Duodenal mucosa (tissue), 2 donors: ENCODE results near the gene INO80C.
A peak's percentile ranks its signal among the peaks of the same experiment; 100 is the strongest.

ENCODE experiments used
- H3K27ac ChIP-seq: one replicate; pipeline ENCODE4 v1.7.0; 2013; ENCODE audit warnings: low read depth, low read length
- H3K27me3 ChIP-seq, 2 donors: one replicate each; pipeline ENCODE4 v1.7.0; 2013; ENCODE audit warnings: low read length in 2 of 2, control low read depth in 1 of 2; ENCODE audit not compliant: insufficient read depth in 2 of 2, control insufficient read depth in 1 of 2
- H3K36me3 ChIP-seq, 2 donors: one replicate each; pipeline ENCODE4 v1.7.0; 2013; ENCODE audit warnings: low read length in 2 of 2, control low read depth in 1 of 2; ENCODE audit not compliant: insufficient read depth in 2 of 2, control insufficient read depth in 1 of 2
- H3K4me1 ChIP-seq, 2 donors: one replicate each; pipeline ENCODE4 v1.7.0; 2013; ENCODE audit warnings: low read length in 2 of 2, control low read depth in 1 of 2; ENCODE audit not compliant: insufficient read depth in 2 of 2, control insufficient read depth in 1 of 2
- H3K4me3 ChIP-seq, 2 donors: one replicate each; pipeline ENCODE4 v1.7.0; 2013; ENCODE audit warnings: low read length in 2 of 2, low read depth in 1 of 2
- H3K9ac ChIP-seq, 2 donors: one replicate each; pipeline ENCODE4 v1.7.0; 2013; ENCODE audit warnings: low read length in 2 of 2, low read depth in 1 of 2
- H3K9me3 ChIP-seq, 2 donors: one replicate each; pipeline ENCODE4 v1.7.0; 2013; ENCODE audit warnings: low read length in 2 of 2, control low read depth in 1 of 2; ENCODE audit not compliant: control insufficient read depth in 1 of 2

The INO80C gene, protein sequence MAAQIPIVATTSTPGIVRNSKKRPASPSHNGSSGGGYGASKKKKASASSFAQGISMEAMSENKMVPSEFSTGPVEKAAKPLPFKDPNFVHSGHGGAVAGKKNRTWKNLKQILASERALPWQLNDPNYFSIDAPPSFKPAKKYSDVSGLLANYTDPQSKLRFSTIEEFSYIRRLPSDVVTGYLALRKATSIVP

DNA sequence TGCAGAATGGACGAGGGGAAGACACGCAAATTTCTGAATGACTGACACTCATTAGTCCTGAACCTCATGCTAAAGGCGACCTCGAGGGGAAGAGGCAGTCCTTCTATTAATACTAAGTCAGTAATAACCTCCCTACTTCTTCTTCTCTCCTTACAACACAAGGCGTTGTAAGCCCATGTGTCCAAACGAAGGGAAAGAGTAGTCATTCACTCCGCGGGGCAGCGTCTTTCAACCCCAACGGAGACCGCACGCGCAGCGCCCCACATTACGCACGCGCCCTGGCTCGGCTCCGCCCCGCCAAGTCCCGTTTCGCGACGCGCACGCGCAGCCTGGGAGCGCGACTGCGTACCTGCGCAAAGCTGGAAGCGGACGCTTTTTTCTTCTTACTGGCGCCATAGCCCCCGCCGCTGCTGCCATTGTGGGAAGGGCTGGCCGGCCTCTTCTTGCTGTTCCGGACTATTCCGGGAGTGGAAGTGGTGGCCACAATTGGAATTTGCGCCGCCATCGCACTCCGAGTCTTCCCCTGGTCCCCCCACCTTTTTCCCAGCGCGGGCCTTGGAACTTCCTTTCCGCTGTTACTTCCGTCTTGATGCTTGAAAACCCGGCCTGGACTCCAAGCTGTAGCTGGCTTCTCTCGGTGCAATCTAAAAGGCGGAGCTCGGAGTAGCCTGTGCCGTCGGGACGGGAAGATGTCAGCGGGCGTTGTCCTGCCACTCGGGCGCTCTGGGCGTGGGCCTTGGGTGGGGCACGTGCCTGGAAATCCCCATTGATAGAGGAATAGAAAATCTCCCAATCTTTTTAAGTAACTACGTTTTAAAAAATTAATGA is at the start of gene INO80C:
Gene INO80C, minus strand, starts transcription at position 591 of the 828 bp plus-strand sequence. Its CDS starts 86 bp downstream, at position 505.
- Histone ChIP-seq H3K4me3 (peak within 1 kb of the TSS; percentile 77 to 86), H3K36me3 (no peaks in the 10 kb centered on the region), H3K9ac (peak within 1 kb of the TSS; percentile 85 to 88), H3K27ac (peak within 1 kb of the TSS; percentile 96), H3K27me3 (no peaks in the 10 kb centered on the region), H3K4me1 (peaks cover 16 to 32% of the 10 kb centered on the region in 2 donors), H3K9me3 (no peaks in the 10 kb centered on the region)

DNA sequence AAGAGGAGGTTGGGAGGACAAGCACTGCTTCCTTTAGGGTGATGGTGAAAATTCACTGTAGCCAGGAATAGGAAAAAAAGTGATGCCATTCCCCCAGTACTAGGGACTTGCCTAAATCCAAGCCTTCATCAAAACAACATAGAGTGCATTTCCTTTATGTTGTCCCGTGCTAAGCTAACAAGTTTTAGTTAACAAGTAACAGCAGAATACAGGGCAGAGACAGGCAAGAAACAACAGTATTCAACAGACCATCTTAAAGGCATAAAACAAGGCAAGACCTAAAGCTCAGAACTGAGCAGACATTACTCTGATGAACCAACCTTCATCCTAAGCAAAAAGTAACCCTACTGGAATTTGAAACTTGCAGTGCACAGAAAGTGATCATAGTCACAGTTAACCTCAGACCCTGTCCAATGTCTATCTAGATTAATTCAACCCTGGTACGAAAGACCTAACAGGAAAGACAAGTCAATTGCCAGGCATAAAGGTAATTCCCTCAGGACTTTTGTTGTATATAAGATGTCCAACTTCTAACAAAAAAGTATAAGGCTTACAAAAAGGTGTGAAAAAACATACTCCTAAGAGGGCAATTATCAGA is 49.3 kb upstream of the INO80C start:
- peaks cover under 1 to 4% of the 10 kb centered on the region in 2 donors for H3K4me1 ChIP-seq
- H3K27me3 ChIP-seq, result no peaks in the 10 kb centered on the region
- H3K9me3 ChIP-seq, result no peaks in the 10 kb centered on the region
- no peak overlapping the region for H3K9ac ChIP-seq
- no peak overlapping the region for H3K4me3 ChIP-seq
- H3K27ac ChIP-seq, result no peak overlapping the region
- no peaks in the 10 kb centered on the region for H3K36me3 ChIP-seq

DNA sequence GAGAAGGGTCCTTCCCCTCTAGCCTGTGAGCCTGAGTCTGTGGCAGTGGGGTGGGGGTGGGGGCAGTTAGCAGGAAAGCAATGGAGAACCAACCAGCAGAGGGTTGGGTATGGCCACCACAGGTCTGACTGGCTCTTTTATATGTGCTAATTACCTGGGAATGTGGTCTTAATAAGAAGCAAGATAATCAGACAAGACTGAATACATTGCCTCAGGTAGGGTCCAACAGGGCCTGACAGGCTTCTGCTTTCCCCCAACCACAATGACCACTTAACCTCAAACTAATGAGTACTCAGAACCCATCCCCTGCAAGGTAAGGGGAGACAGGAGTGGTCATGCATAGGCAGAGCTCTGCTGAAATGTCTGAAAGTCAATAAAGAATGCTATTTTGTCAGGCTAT is 44.6 kb upstream of the INO80C start:
- no peak overlapping the region for H3K9ac ChIP-seq

DNA sequence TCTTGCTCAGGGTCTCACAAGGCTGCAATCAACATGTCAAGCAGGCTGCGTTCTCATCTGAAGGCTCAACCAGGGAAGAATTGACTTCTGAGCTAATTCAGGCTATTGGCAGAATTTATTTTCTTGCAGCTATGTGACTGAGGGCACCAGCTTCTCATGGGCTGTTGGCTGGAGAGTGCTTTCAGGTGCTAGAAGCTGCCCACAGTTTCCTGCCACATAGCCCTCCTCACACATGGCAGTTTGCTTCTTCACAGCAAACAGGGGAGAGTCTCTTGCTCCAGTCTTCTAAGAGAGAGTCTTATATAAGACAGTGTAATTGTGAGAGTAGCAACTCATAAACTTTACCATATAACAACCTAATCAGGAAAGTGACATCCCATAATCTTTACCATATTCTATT is 37.5 kb upstream of the INO80C start:
- H3K27ac ChIP-seq, result no peak overlapping the region
- H3K27me3 ChIP-seq, result no peaks in the 10 kb centered on the region
- peaks cover 0 to 4% of the 10 kb centered on the region in 2 donors for H3K9me3 ChIP-seq
- H3K9ac ChIP-seq, result no peak overlapping the region
- no peak overlapping the region for H3K4me3 ChIP-seq
- H3K4me1 ChIP-seq, result no peaks in the 10 kb centered on the region
- H3K36me3 ChIP-seq, result no peaks in the 10 kb centered on the region

More for the DNA sequence above, 44.6 kb upstream of the INO80C start:
- no peaks in the 10 kb centered on the region for H3K36me3 ChIP-seq
- no peak overlapping the region for H3K27ac ChIP-seq
- no peaks in the 10 kb centered on the region for H3K27me3 ChIP-seq
- H3K4me3 ChIP-seq, result no peak overlapping the region
- peaks cover 0 to 3% of the 10 kb centered on the region in 2 donors for H3K9me3 ChIP-seq
- peaks cover 0 to 4% of the 10 kb centered on the region in 2 donors for H3K4me1 ChIP-seq

DNA sequence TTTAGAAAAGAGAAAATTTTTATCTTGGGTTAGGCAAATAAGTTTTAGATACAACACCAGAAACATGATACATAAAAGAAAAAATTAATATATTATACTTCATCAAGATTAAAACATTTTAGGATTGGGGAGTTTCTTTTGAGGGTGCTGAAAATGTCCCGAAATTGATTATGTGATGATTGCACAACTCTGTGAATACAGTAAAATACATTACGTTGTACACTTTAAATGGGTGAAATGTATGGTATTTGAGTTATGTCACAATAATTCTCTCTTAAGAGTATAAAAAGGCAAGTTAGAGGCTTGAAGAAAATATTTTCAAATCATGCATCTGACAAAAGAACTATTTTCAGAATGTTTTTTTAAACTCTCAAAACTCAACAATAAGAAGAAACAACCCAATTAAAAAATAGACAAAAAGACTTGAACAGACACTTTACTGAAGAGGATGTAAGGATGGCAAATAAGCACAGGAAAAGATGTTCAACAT is 36.2 kb upstream of the INO80C start:
- Histone ChIP-seq H3K4me1 (no peaks in the 10 kb centered on the region), H3K27ac (no peak overlapping the region), H3K9me3 (peaks cover 0 to 3% of the 10 kb centered on the region in 2 donors), H3K4me3 (no peak overlapping the region), H3K36me3 (no peaks in the 10 kb centered on the region), H3K9ac (no peak overlapping the region), H3K27me3 (no peaks in the 10 kb centered on the region)

DNA sequence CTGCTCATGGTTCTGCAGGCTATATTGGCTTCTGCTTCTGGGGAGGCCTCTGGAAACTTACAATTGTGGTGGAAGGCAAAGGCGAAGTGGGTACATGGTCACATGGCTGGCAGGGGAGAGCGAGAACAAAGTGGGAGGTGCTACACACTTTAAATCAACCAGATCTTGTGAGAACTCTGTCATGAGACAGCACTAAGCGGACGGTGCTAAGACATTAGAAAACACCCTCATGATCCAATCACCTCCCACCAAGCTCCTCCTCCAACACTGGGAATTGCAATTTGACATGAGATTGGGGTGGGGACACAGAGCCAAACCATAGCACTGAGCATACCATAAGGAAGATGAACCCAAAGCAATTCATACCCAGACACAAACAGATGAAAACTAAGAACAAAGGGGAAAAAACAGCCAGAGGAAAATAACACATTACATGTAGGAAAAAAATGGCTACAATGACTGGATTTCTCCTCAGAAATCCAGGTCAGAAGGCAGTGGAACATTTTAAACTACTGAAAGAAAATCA is 31.1 kb upstream of the INO80C start:
- H3K27me3 ChIP-seq, result no peaks in the 10 kb centered on the region
- no peak overlapping the region for H3K27ac ChIP-seq
- H3K4me3 ChIP-seq, result no peak overlapping the region
- no peaks in the 10 kb centered on the region for H3K9me3 ChIP-seq
- peaks cover 4 to 15% of the 10 kb centered on the region in 2 donors for H3K4me1 ChIP-seq
- H3K36me3 ChIP-seq, result no peaks in the 10 kb centered on the region
- no peak overlapping the region for H3K9ac ChIP-seq

DNA sequence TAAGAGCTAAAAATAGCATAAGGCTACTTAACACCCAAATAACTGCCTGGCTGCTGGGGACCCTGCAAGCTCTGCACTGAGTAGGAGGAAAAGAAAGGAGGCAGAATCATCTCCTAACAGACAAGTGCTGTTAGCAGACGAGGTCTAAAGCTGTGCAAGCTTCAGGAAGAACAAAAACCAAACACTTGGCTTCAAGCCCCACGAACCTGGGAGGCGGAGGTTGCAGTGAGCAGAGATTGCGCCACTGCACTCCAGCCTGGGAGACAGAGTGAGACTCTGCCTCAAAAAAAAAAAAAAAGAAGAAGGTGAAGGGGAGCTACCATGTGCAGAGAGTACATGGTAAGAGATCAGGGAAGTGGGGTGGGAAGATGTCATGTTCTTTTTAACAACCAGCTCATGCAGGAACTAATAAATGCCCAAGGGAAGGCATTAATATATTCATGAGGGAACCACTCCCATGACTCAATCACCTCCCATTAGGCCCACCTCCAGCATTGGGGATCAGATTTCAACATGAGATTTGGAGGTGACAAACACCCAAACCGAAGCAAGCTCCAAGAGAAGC is 28.8 kb upstream of the INO80C start:
- H3K9ac ChIP-seq, result no peak overlapping the region
- peak overlapping the region in 1 of 2 donors; percentile 65 for H3K4me3 ChIP-seq
- H3K27me3 ChIP-seq, result no peaks in the 10 kb centered on the region
- peaks cover 4 to 15% of the 10 kb centered on the region in 2 donors for H3K4me1 ChIP-seq
- H3K27ac ChIP-seq, result no peak overlapping the region
- H3K36me3 ChIP-seq, result no peaks in the 10 kb centered on the region
- no peaks in the 10 kb centered on the region for H3K9me3 ChIP-seq

DNA sequence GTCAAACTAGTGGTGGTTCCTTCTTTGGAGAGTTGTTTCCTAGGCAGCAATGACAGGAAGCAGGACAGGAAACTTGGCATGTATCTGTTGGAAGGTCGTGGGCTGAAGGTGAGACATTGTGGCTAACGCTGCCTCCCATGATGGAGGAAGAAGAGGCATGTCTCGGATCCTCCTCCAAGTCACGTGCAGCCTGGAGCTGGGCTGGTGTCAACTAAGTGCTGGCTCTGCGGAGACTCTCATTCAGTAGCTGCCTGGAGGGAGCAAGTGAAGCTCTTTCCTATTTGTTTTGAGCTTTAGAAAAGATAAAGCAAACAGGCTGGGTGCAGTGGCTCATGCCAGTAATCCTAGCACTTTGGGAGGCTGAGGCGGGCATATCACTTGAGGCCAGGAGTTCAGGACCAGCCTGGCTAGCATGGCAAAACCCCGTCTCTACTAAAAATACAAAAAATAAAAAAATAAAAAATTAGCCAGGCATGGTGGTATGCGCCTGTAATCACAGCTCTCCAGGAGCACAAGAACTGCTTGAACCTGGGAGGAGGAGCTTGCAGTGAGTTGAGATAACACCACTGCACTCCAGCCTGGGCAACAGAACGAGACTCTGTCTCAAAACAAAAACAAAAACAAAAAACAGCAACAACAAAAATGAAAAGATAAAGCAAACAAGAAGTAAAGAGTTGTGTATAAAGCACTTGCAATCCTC is 28.2 kb upstream of the INO80C start:
- Histone ChIP-seq H3K36me3 (no peaks in the 10 kb centered on the region), H3K4me1 (peaks cover 4 to 15% of the 10 kb centered on the region in 2 donors), H3K27me3 (no peaks in the 10 kb centered on the region), H3K9me3 (no peaks in the 10 kb centered on the region), H3K27ac (no peak overlapping the region), H3K4me3 (peak overlapping the region in 1 of 2 donors; percentile 65), H3K9ac (no peak overlapping the region)

DNA sequence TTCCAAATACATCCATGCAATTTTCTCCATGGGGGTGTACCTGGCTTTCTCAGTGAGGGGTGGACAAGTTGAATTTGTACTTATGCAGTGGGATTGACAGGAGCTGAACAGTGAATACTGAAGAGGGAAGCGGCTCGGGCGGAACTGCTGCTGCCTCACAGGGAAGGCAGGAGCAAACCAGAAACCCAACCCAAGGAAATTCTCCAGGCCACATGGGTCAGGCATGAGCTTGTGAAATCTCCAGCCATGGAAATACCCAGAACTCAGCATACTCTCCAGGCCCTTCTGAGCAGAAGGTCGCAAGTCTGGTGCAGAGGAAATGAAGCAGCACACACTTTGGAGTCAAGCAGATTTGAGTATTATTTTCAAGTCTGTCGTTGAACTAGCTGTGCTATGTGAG is 26.5 kb upstream of the INO80C start:
- no peak overlapping the region for H3K27ac ChIP-seq
- H3K9me3 ChIP-seq, result no peaks in the 10 kb centered on the region
- no peaks in the 10 kb centered on the region for H3K27me3 ChIP-seq
- no peak overlapping the region for H3K9ac ChIP-seq
- H3K36me3 ChIP-seq, result no peaks in the 10 kb centered on the region
- peaks cover 4 to 15% of the 10 kb centered on the region in 2 donors for H3K4me1 ChIP-seq
- no peak overlapping the region for H3K4me3 ChIP-seq
